NCI-H748 (cell line): ENCODE measurements around the gene JPT2.

Experiments
- DNase-seq: peaks from one replicate; lab custom pipeline; 2025; ENCODE audit not compliant: unreplicated experiment; lab: John Stamatoyannopoulos, UW

Gene JPT2

GRCh38 chr16:1673424-1674151 lies 4.5 kb upstream of the JPT2 start:
- DNase-seq: no peak

- no peak for DNase-seq
These were observed 3.8 kb upstream of the JPT2 start for GRCh38 chr16:1674306-1674705.

- DNase-seq: no peak
These were observed 3.1 kb upstream of the JPT2 start for GRCh38 chr16:1674751-1675664.

GRCh38 chr16:1676661-1677060 lies 1.4 kb upstream of the JPT2 start:
- no peak for DNase-seq

GRCh38 chr16:1677339-1677738 lies 740 bp upstream of the JPT2 start:
- DNase-seq: no peak

GRCh38 chr16:1678500-1679098 lies 520 bp downstream of the JPT2 start:
- peak; percentile 39 for DNase-seq

- DNase-seq: no peak
These were observed 2.3 kb downstream of the JPT2 start for GRCh38 chr16:1680361-1680760.

- DNase-seq: no peak
These were observed 3.0 kb downstream of the JPT2 start for GRCh38 chr16:1681032-1681431.

GRCh38 chr16:1687427-1688316 lies 9.6 kb downstream of the JPT2 start:
- no peak for DNase-seq

GRCh38 chr16:1688807-1689560 lies 10.9 kb downstream of the JPT2 start:
- DNase-seq: no peak

- no peak for DNase-seq
These were observed 11.8 kb downstream of the JPT2 start for GRCh38 chr16:1689853-1690252.

- DNase-seq: no peak
These were observed 12.7 kb downstream of the JPT2 start for GRCh38 chr16:1690810-1691209.

GRCh38 chr16:1691276-1691675 lies 13.2 kb downstream of the JPT2 start:
- no peak for DNase-seq

- no peak for DNase-seq
These were observed 13.9 kb downstream of the JPT2 start for GRCh38 chr16:1691956-1692355.

GRCh38 chr16:1696863-1697262 lies 18.8 kb downstream of the JPT2 start:
- DNase-seq: no peak

GRCh38 chr16:1698680-1699079 lies 20.6 kb downstream of the JPT2 start:
- no peak for DNase-seq

GRCh38 chr16:1700246-1700645 lies 22.2 kb downstream of the JPT2 start:
- no peak for DNase-seq

- no peak for DNase-seq
These were observed 23.3 kb downstream of the JPT2 start for GRCh38 chr16:1701216-1701878.

GRCh38 chr16:1705324-1705687 lies 27.2 kb downstream of the JPT2 start:
- DNase-seq: peak; percentile 38
